Stimulated activated CD4-positive, alpha-beta T cell treated with anti-CD3 and anti-CD28 coated beads, Interleukin-12 subunit alpha, Interleukin-12 subunit beta, amount 100 ng/mL, for 24 hours (primary cell): Measurements from ENCODE around the gene PGBD5.

Experiments
- DNase-seq, 2 experiments: peaks; one replicate each; pipeline ENCODE4 v3.0.0-alpha.2; 2020; ENCODE audit warnings: low read depth in 2 of 2

Gene PGBD5

DNA sequence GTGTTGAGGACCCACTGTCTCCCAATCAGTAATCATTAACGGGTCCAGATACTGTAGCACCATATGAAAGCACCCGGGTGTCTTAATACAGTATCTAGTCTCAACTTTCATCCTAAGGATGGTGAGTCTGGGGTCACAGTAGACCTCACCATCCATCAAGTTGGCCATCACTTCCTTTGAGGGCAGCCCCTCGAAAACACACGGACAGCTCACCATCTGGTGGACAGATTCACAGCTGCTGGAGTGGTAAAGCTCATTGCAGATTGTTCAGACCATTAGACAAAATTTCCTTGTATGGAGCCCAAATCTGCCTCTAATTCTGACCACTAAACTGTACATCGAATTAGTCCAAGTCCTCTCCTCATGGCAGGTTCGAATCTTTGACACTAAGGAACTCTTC, 123.1 kb downstream of the PGBD5 start:
- DNase-seq, result no peak

DNA sequence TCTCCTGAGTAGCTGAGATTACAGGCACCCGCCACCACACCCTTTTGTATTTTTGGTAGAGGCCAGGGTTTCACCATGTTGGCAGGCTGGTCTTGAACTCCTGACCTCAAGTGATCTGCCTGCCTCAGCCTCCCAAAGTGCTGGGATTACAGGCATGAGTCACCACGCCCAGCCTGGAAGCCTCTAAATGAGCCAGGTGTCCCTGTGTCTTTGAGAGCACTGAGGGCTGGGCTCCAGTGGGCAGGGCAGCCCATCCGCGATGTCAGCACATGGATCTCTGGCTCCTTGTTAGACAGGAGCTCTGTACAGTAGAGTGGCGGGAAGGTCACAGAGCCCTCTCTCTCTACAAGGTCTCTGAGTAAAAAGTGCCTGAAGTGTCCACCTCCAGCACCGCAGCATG, 124.3 kb downstream of the PGBD5 start:
- DNase-seq, result no peak

DNA sequence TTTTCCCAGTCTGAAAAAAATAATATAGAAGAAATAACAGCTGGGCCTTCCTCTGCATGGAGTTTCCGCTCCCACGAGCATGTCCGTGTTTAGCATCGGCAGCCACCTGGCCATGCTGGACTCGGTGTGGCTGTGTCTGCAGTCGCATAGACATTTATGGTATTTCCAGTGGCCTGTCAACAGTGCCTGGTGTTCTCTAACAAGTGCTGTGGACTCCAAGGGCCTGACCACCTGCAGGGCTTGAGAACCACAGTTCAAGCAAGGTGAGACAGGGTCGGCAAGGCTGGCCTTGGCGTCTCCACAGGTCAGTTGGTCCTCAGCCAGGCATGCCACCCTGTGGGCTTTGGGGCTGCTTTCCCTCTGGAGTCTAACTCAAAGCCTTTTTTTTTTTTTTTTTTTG, 124.8 kb downstream of the PGBD5 start:
- no peak for DNase-seq

DNA sequence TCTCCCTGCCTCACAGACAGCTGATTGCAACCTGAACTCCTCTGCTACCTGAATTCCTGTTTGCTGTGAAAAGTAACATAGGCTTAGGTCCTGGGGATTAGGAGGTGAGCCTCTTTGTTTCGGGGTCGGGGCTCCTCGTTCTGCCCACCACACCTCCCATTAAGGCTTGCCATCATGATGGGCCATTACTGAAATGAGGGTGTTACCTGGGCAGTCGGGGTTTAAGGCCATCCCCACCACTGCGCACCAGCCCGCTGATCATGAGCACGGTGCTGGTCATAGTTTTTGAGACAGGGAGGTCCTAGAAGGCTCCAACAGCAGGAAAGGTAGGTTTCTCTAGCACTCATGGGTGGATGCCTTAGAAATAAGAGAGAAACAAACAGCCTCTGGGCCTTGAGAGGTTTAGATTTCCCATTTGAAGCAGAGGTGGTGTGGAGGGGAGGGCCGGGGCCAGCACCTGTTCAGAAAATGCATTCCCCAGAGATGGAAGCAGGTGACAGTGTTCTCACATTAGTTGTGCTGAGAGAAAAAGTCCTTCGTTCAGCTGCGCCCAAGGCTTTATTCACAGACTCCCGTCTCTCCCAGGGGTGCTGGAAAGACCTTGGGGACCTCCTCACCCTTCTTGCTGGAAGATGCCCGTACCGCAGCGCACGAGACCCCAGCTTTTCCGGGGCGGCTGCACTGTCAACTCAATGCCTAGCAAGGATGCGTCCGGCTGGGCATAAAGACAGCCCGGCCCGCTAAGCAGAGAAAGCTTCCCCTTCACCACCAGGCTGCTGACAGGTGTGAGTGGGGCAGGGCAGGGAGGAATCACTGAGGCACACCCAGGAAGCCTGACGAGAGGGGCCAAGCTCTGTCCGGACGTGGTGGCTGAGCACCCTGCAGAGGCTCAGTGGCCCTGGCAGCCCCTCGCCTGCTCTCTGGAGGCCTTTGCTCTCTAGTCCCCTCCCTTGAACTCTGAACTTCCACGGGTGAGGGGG, 125.5 kb downstream of the PGBD5 start:
- no peak for DNase-seq

DNA sequence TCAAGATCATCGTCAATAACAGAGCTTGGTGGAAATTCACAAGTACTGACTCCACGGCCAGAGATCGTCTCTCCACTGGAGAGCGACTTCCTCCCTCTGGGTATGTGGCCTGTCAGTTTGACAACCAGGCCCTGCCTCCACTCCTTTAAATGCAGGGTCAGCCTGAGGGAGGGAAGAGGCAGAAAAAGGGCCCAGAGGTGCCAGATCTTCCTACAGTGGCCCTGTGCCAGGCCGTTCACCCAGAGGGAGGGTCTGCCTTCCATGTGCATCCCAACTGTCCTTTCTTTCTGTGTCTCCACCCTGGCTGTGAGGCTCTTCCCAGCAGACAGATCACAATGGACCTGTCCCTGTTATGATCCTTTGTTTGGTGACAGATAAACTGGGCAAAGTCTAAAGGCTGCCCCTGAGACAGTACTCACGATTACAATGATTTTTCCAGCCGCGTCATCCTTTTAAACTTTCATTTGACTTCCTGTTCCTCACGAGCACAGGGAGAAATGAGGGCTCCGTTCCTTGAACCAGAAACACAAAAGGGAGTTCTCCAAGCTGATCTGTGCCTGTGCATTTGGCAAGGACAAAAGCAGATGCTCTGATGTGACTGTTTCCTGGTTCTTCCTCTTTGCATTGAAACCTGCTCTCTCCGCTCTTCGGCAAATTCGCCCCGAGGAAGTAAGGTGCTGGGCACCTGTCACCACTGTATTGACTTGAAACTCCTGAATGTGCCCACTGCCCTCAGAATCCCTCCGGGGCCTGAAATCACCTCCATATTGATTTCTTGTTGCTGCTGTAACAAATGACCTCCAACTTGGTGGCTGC, 126.7 kb downstream of the PGBD5 start:
- DNase-seq, result no peak

DNA sequence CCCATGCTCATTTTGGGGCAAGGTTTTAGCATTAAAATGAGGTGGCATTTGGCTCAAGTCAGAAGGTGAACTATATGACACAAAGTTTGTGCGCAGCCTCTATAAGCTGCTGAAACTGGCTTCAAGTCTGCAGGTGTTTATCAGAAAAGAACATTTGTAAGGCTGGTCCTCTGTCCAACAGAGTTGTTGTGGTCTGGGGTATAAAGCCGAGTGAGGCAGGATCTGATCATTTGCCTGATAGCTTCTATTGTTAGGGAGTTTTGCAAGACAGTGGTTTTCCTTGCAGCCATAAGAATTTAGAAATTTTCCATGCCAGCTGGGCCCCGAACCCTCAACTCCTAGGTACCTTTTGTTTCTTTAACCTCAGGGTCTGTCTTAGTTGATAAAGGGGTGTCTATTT, 130.8 kb downstream of the PGBD5 start:
- DNase-seq, result no peak

DNA sequence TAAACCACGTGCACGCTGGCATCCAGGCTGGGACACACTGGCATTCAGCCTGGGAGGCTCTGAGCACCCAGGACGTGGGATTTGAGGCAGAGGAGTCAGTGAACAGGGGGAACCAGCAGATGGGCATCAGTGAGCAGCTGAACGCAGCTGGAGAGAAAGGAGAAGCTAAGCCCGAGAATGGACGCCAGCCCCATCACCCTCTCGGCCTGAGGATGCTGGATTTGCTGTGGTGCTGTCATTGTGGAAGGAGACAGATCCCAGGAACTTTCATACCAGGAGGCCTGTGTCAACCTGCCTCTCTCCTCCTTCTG, 132.8 kb downstream of the PGBD5 start:
- no peak for DNase-seq

DNA sequence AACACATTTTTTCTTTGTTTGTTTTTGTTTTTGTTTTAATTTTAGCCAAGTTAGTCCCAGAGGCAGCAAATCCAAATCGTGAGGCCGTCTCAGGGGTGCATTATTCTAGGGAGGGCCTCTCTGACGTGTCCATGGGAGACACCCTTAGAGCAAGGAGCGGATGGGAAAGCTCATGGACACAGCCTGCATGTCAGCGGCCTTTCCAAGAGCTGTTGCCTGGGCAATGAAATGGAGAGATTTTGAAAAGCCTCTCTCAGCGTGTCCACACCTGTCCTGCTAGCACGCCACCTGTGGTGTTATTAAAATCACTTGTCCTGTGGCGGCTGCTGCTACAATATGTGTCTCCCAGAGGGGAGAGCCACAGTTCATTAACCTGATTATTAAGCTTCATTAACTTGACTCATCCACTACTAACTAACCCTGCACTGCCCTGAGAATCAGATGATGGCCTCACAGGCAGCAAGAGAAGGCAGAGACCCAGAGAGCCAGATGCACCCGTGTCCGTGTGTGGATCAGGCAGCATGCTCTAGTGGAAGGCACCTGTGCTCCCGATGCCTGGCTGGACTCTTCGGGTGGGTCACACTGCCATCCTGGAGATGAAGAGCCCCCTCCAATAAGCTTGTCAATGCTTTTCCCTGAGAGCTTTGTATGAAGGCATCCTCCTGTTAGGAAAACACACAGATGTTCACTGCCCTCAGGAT, 133.3 kb downstream of the PGBD5 start:
- DNase-seq, result no peak

DNA sequence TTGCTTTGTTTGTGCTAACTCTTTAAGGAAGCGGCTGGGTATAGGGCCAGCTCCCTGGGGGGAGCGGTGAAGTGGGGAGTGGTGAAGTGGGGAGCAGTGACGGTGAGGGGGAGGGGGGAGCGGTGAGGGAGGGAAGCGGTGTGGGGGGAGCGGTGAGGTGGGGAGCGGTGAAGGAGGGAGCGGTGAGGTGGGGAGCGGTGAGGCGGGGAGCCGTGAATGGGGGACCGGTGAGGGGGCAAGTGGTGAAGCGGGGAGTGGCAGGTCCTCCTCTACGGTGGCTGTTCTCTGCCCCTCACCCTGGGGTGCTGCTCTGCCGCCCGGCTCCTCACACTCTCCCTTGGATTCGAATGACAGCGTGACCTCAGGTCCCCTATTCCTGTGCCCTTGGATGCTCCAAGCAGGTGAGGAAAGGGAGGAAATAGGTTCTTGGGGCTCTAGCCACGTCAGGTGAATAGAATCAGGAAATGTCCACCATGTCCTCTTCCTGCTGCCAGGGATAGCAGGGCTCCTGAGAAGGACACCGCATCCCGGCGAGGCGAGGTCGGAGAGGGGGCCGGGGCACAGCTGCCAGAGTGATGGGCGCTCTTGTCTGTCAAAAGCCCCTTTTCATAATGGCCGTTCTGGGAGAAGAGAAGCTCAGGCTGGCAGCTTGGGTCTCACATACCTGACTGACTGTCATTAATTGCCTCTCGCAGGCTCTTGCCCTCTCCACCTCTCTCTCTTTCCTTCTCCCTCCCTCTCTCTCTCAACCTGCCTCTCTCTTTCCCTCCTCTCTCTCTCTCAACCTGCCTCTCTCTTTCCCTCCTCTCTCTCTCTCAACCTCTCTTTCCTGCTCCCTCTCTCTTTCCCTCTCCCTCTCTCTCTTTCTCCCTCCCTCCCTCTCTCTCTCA, 134.2 kb downstream of the PGBD5 start:
- no peak for DNase-seq

DNA sequence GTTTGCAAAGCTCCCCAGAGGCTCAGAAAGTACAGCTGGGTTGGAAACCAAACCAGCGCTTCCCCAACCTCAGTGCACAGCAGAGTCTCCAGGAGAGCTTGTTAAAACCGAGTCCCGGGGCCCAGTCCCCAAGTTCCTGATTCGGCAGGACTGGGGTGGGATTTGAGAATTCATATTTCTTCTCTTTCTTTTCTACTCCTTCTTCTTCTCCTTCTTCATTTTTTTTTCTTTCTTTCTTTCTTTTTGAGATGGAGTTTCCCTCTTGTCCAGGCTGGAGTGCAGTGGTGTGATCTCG, 136.8 kb downstream of the PGBD5 start:
- no peak for DNase-seq

DNA sequence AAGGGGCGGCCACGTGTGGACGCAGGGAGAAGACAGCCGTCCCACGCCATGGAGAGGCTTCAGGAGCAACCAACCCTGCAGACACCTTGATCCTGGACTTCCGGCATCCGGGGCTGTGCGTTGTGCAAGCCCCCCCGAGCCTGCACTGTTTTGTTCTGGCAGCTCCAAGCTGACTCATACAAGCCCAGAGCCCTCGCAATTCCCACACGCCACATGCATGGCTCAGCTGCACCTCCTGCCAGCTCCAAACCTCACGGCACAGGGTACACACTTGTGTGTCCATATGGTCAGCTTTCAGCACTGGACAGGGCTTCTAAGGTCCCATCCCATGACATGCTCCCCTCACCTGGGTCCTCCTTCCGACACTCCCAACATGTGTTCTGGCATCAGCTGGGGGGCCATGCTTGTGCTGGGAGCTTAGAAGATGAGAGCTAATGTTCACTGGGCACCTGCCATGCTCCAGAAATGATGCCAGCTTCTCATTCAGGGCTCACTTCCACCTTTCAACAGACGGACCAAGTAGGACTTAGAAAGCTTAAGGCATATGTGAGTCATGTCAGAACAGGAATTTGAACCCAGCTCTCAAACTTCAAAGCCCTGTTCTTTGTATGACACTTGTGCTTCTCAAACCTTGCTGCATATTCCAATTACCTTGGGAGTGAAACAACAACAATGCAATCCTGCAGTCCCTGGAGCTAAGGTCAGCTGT, 137.3 kb downstream of the PGBD5 start:
- no peak for DNase-seq

DNA sequence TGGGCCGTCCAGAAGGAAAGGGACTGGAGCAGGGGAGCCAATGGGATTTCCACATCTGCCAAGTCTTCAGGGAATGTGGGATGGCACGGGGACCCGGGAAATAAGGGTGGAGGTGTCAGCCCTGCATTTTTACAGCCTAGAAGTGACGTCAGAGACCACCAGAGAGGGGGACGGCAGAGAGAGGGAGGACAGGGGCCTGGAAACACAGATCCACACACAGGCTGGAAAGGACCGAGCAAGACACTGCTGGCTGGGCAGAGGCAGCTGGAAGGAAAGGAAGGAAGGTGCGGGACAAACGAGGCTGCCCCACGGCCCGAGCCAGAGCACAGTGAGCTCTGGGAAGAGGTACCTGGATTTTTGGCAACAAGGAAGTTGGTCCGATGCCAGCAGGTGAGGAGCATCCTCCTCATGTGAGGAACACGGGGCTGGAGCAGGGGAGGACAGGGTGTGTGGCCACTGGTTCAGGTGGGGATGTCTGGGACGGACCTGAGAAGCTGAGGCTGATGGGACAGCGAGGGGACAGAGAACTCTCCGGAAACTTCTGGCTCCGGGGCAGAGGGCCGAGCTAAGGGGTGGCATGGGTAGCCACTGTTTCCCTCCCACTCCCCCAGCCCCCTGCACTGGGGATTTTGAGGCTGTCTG, 138.3 kb downstream of the PGBD5 start:
- no peak for DNase-seq

DNA sequence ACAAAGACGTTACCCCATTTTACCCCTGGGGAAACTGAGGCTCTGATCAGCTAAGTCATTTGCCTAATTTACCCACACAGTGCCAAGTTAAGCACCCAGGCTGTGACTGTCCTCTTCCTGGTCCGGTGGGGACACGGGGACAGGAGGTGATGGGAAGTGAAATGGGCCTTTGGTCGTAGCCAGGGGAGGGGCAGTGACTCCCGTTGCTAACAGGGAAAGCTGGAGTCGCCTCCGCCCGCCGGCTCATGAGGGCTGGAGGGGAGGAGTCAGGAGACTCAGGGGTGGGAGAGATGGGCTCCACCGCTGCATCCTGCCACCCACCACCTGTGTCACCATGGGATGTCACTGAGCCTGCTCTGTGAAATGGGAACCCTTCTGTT, 139.3 kb downstream of the PGBD5 start:
- no peak for DNase-seq

DNA sequence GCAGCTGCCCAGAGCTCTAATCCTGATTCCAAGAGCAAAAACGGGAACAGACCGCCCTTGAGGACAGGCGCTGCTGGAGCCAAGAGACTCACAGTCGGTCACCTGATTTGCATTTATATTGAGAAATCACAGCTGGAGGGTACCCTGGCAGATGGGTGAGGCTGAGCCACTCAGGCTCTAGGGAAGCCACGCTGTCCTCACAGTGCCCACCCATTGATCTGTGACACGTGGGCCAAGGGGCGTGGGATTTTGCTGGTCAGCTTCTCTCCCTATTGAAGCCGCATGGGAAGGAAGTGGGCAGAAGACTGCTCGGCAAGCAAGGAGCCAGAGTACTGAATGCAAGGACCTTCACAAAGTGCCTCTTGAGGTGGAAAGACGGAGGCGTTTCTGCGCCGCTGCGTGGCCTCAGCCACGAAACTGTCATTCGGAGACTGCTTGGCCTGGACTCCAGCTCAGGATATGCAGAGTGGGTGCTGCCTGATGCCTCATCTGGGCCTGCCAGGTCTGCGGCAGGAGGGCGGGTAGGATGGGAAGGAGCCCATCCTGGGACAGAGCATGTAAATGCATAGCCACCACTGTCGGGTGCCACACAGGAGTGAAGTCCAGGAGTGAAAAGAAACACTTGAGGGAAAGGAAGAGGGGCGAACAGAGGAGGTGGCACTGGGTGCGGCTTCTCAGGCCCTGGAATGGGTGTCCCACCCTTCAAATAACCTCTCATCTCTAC, 139.8 kb downstream of the PGBD5 start:
- no peak for DNase-seq

DNA sequence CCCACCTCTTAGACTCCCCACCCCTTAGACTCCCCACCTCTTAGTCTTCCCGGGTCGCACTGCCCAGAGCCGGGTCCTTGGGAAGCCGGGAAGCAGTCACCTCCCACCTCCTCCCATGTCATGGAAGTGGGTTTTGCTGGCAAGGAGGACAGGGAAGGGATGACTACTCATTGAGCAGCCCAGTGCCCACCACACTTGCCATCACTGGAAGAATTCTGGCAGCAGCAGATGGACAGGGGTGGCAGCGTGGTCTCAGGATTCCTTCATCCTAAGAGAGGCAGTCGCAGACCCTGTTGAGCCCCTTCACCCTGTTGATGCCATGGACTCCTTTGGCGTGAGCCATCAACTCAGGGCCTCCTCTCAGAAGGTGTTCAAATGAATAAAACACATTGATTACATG, 140.8 kb downstream of the PGBD5 start:
- no peak for DNase-seq

DNA sequence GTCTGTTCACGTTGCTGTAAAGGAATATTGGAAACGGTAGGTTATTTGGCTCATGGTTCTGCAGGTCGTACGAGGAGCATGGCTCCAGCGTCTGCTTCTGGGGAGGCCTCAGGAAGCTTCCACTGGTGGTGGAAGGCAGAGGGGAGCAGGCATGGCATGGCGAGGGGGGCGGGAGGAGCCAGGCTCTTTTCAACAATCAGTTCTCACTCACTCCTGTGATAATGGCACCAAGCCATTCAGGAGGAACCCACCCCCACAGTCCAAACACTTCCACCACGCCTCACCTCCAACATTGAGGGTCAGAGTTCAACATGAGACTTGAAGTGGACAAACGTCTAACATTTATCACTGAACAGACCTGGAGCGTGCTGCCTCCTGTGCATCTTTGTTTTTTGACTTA, 141.2 kb downstream of the PGBD5 start:
- DNase-seq, result no peak

DNA sequence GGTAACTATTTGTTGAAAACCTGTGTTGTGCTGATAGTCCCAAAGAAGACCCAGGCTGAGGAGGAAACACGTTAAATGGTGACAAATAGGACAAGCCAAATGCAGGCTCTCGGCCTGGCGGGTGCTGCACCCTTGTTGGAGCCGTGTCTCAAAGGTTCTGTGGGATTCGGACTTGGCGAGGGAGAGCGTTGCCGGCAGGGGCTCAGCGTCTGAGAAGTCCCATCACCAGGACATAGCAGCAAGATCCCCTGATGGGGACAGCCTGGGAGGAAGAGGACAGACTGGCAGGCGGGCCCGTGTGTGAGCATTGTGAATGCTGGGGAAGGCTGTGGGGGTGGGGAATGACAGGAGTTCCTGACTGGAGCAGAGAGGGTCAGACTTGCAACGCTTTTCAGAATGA, 142.5 kb downstream of the PGBD5 start:
- no peak for DNase-seq

DNA sequence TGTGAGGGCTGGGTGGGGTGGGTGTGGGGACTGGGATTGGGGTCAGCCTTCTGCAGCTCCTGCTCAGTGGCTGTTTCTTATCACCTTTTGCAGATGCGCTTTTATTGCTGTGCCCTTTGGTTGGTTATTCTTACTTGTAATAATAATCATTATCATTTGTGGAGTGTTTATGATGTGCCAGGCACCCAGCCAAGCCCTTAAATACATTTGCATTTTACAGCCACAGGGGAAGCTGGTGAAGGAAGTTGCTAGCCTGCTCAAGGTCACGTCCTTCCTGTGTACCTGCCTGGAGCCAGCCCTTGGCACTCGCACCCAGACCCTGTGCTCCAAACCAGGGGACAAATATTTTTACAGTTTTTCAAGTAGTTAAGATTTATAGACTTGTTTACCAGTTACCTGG, 144.0 kb downstream of the PGBD5 start:
- DNase-seq, result no peak

DNA sequence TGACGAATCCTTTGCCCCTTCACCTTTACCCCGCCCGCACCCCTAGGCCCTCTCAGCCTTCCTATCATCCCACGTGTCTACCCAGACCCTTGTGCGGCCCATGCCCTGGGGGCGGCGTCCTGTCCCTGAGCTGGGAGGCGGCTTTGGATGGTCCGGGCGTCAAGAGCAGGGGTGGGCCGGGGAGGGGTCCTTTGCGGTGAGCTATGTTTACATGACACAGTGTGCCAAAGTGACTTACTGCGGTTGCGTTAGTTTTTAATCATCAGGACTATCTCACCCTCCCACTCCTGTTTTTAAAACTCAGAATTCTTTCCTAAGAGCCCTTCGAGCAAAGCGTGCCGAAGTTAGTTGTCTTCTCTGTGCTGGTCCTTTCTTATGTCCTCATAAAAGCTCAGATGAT, 144.6 kb downstream of the PGBD5 start:
- DNase-seq, result no peak

DNA sequence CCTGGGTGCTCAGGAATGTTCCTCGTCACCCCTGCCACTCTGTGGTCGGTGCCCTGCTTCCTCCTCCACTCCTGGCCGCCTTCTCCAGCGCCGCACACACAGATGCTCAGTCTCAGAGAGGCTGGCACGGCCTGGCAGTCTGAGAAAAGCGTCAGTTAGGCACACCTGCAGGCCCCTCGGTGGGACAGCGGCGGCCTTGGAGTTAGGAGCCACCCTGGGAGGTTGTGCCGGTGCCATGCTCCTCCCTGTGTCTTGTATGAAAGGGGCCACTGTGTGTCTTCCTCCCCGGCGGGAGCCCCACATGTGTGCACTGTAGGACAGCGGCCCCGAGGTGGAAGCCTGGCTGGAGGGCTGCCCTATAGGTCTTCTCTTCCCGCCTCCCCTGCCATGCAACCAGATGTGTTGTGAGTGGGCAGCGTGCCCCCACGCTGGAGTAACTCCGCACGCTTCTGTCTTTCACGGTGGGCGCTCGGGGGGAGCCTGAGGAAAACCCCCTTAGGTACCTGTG, 145.2 kb downstream of the PGBD5 start:
- DNase-seq, result no peak
